ENCODE results near the gene MAML3. TPM values are rescaled to one million over a fixed set of nuclear protein-coding genes. Genes with fewer than 3 reads are reported as not detected.

The MAML3 gene
- total RNA-seq, 1 donor: 0.72 TPM

GRCh38 chr4:140188975-140189374 is 35.0 kb upstream of the MAML3 start:
- no peak for DNase-seq (ENCODE audit: insufficient read length, low spot score, missing footprints)
- no peak overlapping the region for H3K4me2 ChIP-seq (ENCODE audit: insufficient read depth, low read length)
- peaks cover 16% of the 10 kb centered on the region for H3K27me3 ChIP-seq (ENCODE audit: insufficient read depth, low read length)
- H3K27ac ChIP-seq (ENCODE audit: low read depth, low read length): no peak overlapping the region
- no peaks in the 10 kb centered on the region for H3K36me3 ChIP-seq (ENCODE audit: insufficient read depth, low read length)
- H3K9me3 ChIP-seq (ENCODE audit: low read depth, low read length): no peaks in the 10 kb centered on the region
- TF ChIP-seq CTCF (IDR thresholded peaks at IDR 0.05; ENCODE audit: extremely low read depth, low read depth, low read length): no peak
- H4K20me1 ChIP-seq (ENCODE audit: insufficient read depth, low read length): no peaks in the 10 kb centered on the region
- no peak overlapping the region for H2AFZ ChIP-seq (ENCODE audit: low read length)
- H3K4me1 ChIP-seq (ENCODE audit: insufficient read depth, low read length): peaks cover 13% of the 10 kb centered on the region
- H3K79me2 ChIP-seq (ENCODE audit: insufficient read depth, low read length): no peaks in the 10 kb centered on the region
- H3K4me3 ChIP-seq (ENCODE audit: insufficient read depth, low read length): no peak overlapping the region

- no peak overlapping the region for H3K4me2 ChIP-seq (ENCODE audit: insufficient read depth, low read length)
These were observed 33.3 kb upstream of the MAML3 start for GRCh38 chr4:140187316-140187695.

DNA sequence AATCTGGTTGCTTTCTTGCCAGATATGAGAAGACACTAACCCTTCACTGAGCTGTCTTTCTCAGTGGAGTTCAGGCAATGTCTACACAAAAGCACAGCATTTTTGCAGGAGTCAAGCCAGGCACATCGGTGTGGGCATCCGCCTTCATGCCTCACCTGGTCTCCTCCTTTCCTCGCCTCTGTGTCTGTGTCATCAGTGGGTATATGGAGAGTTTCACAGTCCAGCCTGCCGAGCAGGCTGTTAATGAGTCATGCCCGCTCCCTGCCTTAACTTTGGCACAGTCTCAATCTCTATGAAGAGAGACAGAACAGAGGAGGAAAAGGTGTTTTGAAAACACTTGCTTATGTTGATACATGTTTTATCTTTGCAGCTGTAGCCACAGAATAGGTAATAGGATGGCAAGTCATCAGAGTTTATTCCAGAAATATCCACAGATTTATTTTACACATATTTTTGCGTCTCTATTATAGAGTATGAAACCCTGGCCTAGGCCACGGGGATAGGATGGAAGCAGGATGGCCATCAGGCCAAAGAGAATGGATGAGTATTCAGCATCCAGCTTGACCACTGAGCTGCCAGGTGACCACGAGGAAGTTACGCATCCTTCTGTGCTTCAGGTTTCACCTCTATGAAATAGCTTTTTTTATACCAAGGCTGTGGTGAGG is 32.8 kb upstream of the MAML3 start:
- Histone ChIP-seq H3K4me2 (ENCODE audit: insufficient read depth, low read length) (no peak overlapping the region), H3K27me3 (ENCODE audit: insufficient read depth, low read length) (peaks cover 14% of the 10 kb centered on the region), H2AFZ (ENCODE audit: low read length) (no peak overlapping the region), H3K9me3 (ENCODE audit: low read depth, low read length) (no peaks in the 10 kb centered on the region), H4K20me1 (ENCODE audit: insufficient read depth, low read length) (no peaks in the 10 kb centered on the region), H3K79me2 (ENCODE audit: insufficient read depth, low read length) (no peaks in the 10 kb centered on the region), H3K4me3 (ENCODE audit: insufficient read depth, low read length) (no peak overlapping the region), H3K4me1 (ENCODE audit: insufficient read depth, low read length) (peaks cover 13% of the 10 kb centered on the region), H3K27ac (ENCODE audit: low read depth, low read length) (no peak overlapping the region), H3K36me3 (ENCODE audit: insufficient read depth, low read length) (no peaks in the 10 kb centered on the region)
- DNase-seq (ENCODE audit: insufficient read length, low spot score, missing footprints): peak; percentile 58
- TF ChIP-seq CTCF (IDR thresholded peaks at IDR 0.05; ENCODE audit: extremely low read depth, low read depth, low read length): no peak

More at GRCh38 chr4:140187316-140187695, 33.3 kb upstream of the MAML3 start:
- no peaks in the 10 kb centered on the region for H3K36me3 ChIP-seq (ENCODE audit: insufficient read depth, low read length)
- no peak overlapping the region for H3K27ac ChIP-seq (ENCODE audit: low read depth, low read length)
- no peak overlapping the region for H3K4me3 ChIP-seq (ENCODE audit: insufficient read depth, low read length)
- H4K20me1 ChIP-seq (ENCODE audit: insufficient read depth, low read length): no peaks in the 10 kb centered on the region
- no peaks in the 10 kb centered on the region for H3K79me2 ChIP-seq (ENCODE audit: insufficient read depth, low read length)
- peaks cover 17% of the 10 kb centered on the region for H3K27me3 ChIP-seq (ENCODE audit: insufficient read depth, low read length)
- H3K9me3 ChIP-seq (ENCODE audit: low read depth, low read length): no peaks in the 10 kb centered on the region
- DNase-seq (ENCODE audit: insufficient read length, low spot score, missing footprints): no peak
- no peak for TF ChIP-seq CTCF (IDR thresholded peaks at IDR 0.05; ENCODE audit: extremely low read depth, low read depth, low read length)
- peaks cover 13% of the 10 kb centered on the region for H3K4me1 ChIP-seq (ENCODE audit: insufficient read depth, low read length)
- H2AFZ ChIP-seq (ENCODE audit: low read length): no peak overlapping the region

DNA sequence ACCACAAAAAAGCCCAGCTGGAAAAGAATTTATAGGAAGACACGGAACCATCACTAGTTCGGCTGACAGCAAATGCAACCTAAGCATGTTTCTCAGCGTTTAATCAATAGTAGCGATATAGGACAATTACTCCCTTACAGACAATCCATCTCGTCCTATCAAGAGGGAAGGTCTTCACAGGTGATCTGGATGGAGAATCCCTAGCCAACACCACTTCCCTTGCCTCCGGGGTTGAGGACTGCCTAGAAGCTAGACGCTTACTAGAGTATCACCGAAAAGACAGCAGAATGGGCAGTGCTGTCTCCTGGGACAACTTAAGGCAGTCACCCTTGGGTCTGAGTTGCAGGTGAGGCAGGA is 32.1 kb upstream of the MAML3 start:
- Histone ChIP-seq H3K79me2 (ENCODE audit: insufficient read depth, low read length) (no peaks in the 10 kb centered on the region), H2AFZ (ENCODE audit: low read length) (no peak overlapping the region), H3K4me2 (ENCODE audit: insufficient read depth, low read length) (no peak overlapping the region), H3K4me1 (ENCODE audit: insufficient read depth, low read length) (peaks cover 13% of the 10 kb centered on the region), H3K36me3 (ENCODE audit: insufficient read depth, low read length) (no peaks in the 10 kb centered on the region), H3K27ac (ENCODE audit: low read depth, low read length) (no peak overlapping the region), H3K27me3 (ENCODE audit: insufficient read depth, low read length) (peaks cover 13% of the 10 kb centered on the region), H3K9me3 (ENCODE audit: low read depth, low read length) (no peaks in the 10 kb centered on the region), H3K4me3 (ENCODE audit: insufficient read depth, low read length) (no peak overlapping the region), H4K20me1 (ENCODE audit: insufficient read depth, low read length) (no peaks in the 10 kb centered on the region)
- no peak for DNase-seq (ENCODE audit: insufficient read length, low spot score, missing footprints)
- TF ChIP-seq CTCF (IDR thresholded peaks at IDR 0.05; ENCODE audit: extremely low read depth, low read depth, low read length): no peak

All from osteoblast (primary cell).